HG03060 (cell line): ENCODE data around the gene EIF2S2.

ENCODE experiments used
- ATAC-seq: cut with Tn5 transposase; IDR thresholded peaks from one replicate; pipeline ENCODE4 v1.9.1; 2021; ENCODE audit warnings: low read depth, moderate number of reproducible peaks; ENCODE audit not compliant: unreplicated experiment

Gene EIF2S2

DNA sequence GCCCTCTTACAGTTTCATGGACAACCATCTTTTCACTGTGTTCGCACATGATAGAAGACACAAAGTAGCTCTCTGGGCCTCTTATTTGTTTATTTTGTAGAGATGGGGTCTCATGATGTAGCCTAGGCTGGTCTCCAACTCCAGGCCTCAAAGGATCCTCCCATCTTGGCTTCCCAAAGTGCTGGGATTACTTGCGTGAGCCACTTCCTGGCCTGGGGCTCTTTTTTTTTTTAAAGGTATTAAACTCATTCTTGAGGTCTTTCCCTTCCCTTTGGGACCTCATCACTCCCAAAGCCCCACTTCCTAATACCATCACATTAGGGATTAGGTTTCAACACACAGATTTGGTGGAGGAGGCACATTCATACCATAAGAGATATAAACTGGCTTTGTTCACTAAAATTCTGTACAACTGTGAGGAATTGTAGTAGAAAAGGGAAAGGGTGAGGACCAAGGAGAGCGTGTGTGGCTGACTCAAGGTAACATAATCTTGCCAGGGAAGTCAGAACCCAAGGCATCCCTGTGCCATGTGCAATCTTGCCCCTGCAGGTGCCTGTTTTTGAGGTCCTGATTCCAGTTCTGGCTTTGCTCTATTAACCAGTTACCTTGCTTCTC, 45.5 kb downstream of the EIF2S2 start:
- no peak for ATAC-seq

DNA sequence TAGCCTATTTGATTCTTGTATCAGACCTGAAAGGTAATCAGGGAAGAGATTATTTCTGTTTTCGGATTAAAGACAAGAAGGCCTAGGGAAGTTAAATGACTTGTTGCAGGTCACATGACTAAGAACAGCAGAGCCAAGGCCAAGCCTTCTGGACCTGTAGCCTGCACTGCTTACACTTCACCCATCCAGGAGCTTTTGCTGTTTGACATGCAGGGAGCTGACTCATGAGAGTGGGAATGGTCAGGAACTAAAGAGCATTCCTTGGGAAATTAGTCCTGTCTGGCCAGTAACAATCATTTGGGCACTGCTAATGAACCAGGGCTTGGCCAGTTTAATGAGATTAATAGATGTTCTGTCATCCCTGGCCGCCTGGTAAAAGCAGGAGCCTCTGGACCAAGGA, 46.8 kb downstream of the EIF2S2 start:
- no peak for ATAC-seq

DNA sequence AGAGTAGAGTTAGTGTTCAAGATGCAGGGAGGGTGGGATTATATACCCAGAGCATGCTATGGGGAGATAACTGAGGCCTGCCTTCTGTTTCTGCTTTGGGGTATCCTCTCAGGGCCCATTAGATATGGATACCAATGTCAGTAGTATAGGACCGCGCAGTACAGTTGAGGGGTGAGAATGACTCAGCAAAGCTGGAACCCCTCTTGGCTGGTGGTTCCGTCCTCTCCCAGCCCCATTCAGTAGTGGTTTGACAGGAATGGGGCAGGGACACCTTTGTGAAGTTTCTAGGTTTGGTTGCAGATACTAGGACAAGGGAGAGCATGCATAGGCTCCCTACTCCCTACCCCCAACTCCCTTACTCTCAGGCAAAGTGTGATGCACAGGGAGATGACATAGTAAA, 47.8 kb downstream of the EIF2S2 start:
- ATAC-seq, result no peak

DNA sequence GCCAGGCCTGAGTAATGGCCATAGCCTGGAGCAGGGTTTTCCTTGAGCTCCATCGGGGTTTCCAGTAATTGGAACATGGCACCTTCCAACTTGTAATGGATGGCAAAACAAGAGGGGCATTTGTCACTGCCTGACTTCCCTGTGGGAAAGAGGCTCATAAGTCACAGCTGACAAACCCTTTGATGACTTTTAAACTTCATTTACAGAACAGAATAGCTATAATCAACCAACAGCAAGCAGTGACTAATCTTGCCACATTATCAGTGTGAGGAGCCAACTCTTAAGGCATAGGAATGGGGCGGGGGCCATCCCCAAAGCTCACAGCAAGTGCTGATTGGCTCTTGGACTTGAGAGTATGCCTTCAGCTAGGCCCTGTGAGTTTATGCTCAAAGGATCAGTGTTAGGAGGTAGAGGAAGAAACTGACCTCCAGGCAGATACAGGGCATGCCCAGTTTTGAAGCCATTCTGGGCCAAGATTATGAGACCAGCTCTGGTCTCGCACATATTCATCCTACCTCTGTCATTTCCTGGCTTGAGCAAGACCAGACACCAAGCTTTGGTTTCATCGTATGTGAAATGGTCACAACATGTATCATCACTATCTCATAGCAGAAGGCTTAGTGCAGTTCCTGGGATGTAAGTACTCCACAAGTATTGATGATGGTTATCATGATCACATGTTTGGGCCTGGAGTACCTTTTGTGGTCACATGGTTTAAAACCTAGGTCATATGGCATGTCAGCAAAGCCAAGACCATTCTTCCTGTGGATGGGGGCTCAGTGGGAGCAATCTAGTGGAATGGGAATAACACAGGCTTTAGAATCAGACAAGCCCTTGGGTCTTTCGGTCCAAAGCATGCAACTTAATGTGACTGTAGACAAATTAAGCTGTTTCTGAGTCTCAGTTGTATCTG, 49.2 kb downstream of the EIF2S2 start:
- ATAC-seq, result no peak

DNA sequence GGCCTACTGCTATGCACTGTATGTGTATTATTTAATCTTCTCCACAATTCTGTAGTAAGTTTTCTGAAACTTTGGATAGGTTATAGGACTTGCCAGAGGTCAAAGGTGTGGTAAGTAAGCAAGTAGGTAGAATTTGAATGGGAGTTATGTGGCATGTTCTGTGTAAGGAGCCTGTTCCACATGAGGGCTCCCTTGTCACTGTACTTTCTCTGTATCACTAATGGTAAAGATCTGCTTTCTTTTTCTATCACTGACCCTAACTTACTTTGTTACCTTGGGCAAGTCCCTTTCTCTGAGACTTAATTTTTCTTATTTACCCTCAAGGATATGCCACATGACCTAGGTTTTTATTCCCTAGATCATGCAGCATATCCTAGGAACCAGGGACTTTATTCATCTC, 50.3 kb downstream of the EIF2S2 start:
- no peak for ATAC-seq

DNA sequence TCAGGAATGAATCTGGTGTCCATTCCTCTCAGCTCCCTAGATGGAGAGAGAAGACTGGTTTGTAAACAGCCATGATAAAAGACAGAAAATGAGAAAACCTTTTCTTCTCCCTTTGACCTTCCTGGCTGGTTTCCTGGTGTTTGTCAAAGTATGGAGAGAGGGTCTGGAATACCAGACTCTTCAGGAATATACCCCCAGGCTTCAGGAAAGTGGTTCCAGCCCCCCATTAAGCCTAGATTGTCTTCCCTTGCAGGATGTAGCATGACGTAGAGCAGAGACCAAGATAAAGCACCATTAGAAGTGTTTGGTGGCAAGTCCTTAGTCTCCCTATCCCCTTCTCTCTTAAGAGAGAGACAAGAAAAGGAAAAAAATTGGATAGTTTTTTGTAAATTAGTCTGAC, 51.1 kb downstream of the EIF2S2 start:
- no peak for ATAC-seq

DNA sequence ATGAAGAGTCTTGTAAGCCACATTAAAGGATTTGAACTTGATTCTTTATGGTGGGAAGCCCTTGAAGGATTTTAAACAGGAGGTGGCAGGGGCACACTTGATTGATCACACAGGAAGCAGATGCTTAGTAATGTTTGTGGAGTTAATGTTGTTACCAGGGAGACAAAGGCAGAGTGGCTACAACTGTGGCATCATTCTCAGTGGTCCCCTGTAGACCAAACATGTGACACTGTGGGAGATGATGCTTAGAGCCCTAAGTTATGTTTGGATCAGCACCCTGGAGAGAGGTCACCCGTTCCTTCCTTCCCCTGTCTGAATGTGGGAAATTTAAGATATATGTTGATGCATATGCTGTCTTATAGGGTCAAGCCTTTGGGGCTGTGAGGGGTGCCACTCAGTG, 53.2 kb downstream of the EIF2S2 start:
- no peak for ATAC-seq

DNA sequence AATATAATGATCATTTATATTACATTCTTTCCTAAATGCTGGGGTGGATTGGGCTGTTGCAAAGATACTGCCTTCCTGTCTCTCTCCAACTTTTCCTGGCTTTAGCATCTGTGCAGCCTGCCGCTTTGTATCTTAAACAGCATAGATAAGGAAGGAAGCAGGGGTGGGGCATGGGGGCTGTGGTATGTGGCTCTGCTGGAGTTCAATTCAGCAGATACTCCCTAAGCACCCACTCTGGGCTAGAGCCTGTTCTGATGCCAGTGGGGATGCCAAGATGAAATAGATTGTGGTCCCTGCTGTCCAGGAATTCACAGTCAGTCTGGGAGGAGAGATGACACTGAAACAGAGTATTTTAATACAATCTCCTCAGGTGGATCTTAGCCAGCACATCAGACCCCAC, 56.8 kb downstream of the EIF2S2 start:
- ATAC-seq, result no peak

DNA sequence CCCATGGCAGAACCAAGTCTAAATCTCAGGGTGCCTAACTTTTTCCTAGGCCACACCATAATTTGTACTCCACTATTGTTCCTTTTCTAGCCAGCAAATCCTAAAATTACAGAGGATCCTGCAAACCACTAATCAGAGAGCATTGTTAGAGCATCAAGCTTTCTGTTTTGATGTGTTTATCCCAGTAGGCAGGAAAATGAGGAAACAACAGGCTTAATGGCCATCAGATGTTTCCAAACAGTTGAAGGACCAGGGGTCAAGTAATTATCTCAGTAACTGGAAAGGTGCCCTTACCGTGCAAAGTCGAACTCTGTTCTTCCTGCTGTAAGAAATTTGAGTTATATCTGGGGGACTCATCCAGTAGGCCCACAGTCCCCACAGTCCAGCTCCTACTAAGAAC, 59.6 kb downstream of the EIF2S2 start:
- no peak for ATAC-seq

DNA sequence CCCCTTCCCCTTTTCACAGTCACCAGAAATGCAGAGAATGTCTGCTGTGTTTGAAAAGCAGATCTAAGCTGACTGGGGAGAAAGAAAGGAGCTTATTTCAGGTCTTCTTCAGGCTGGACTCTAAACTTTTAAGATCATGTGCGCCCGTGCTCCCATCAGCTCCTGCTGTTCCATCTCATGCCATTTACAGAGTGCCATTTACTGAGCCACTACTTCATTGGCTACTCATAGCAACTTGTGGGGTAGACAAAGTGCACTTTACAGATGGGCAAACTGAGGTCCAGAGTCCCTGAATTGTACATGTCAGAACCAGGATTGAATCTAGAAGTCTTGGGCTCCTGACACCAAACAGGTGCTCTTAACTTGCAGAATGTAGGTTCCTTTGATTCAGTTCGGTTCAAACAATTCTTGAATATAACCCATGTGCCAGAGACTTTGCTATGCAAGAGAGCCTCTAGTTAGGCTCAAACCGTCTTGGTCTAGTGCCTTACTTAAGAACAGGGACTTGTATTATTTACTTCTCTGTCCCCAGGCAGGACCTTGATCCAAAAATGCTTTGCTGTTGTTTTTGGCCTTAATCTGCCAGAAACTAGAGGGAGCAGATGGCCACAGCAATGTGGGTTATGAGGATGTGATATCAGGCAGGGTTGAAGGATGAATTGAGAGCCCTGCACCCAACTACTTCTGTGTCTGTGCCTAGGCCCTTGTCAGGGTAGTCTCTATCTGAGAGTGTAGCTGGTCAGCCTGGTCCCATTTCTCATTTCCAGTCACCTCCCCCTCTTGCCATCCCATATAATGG, 61.9 kb downstream of the EIF2S2 start:
- no peak for ATAC-seq

DNA sequence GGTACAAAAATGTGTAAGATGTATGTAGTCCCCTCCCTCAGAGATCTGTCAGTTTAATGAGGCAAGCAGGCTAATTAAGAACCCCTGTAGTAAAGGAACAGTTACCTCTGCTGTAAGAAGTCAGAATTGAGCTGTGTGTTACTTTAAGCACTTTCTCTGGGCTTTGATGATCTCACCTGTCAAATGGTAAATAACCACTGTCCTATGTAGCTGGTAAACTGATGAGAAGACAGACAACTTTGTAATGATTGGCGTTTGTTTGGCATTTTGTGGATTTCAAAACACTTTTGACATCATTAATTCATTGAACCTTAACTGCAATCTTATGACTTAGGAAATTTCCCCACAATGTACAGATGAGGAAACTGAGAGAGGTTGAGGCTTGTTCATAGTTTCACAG, 62.7 kb downstream of the EIF2S2 start:
- ATAC-seq, result no peak

DNA sequence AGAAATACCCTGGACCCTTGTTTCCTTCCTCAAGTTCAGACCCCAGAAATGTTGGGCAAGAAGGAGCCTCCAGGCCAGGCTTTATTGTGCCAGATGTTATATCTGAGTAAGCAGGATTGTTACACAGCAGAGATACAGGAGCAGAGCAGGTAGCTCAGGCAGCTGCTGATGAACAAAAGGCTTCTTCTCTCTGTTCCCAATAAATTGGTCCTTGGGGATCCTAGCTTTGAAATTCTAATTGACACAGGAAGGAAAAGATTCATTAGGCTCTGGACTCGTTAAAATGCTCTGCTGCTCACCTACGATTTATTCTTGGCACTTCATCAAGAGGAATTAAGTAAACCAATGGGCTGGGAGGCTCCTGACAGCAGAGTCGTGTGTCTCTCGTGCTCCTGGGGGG, 64.1 kb downstream of the EIF2S2 start:
- ATAC-seq, result no peak

DNA sequence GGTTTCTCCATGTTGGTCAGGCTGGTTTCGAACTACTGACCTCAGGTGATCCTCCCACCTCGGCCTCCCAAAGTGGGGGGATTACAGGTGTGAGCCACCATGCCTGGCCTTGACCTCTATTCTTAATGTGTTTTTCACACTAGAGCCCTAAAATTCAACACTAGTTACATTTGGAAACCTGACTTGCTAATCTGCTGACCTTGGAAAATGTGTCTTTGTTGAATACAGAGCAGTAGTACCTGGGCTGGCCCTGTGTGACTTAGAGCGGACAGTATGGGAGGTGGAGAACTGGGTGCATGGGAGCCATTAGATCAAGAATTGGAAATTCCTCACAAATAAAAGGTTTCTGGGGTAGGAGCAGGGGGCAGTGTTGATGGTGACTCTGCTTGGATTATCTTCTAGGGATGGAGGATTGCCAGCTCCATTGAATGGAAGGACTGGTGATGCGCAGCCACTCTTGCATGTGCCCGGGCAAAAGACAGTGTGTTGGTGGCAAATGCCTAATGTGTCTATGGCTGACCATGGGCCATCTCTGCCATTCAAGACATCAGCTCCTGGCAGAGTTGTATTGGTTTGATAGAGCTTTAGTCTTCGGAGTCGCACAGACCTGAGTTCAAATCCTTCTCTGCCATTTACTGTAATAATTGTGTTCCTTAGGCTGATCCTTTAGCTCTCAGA, 64.9 kb downstream of the EIF2S2 start:
- no peak for ATAC-seq

DNA sequence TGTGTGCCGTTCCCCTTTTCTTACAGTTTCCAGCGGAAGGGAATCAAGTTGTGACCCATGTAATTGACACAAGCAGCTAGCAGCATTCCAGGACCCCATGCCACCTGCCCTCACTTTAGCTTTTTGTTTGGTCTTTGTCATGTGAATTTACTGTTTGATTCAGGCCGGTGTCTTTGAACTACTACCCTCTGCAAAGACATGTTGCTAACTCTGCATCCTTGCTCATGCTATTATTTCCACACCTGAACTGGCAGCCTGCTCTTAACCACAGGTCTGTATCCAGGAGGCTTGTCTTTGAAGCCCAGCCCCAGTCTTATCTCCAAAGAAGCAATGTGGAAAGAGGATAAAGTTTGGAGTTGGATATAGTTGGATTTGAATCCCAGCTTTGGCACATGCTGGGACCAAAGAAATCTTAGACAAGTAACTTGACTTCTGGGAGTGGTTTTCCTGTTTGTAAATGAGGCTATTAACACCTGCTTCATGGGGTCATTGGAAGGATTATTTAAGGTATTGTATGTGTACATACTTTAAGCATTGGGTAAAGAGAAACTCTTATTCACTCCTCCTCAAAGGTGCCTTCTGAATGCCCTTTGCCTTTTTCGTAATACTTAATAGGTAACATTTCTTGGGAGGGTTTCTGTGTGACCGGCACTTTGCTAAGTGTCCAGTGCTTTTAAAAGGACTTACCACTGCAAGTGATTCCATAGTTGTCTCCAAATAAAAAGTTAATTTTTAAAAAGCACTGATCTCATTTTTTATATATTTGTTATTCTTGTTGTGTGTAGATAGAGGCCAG, 65.9 kb downstream of the EIF2S2 start:
- ATAC-seq, result no peak

DNA sequence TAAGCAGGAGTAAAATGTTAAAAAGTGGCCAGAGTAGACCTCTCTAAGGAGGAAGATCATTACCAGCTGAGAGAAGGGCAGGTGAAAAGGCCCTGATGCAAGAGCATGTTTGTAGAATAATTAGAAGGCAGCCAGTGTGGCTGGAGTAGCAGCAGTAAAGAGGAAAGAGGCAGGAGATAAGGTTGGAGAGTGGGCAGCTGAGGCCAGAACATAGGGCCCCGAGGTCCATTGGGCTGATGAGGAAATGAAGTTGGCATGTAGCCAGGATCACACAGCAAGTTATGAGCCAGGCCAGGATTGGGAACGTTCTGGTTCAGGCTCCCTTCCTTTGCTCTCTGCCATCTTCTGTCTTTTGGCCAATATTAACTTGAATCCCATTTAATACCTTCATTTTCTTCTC, 66.7 kb downstream of the EIF2S2 start:
- no peak for ATAC-seq

DNA sequence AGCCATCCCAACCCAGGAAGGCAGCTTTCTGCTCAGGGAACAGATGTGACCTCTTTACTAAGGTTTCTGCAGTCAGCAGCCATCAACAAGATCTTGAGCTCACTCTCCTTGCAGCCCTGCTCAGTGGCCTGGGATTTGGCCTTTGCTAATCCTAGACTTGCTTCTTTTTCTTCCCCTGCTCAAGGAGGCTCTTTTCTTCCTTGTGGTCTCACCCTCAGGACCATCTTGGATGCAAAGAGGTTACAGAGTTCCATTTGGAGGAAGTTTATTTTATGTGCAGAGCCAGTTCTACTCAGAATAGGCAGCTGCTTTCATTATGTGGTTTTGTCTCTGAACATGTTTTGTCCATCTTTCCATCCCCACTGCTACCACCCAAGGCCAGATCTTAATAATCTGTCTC, 69.0 kb downstream of the EIF2S2 start:
- ATAC-seq, result no peak

DNA sequence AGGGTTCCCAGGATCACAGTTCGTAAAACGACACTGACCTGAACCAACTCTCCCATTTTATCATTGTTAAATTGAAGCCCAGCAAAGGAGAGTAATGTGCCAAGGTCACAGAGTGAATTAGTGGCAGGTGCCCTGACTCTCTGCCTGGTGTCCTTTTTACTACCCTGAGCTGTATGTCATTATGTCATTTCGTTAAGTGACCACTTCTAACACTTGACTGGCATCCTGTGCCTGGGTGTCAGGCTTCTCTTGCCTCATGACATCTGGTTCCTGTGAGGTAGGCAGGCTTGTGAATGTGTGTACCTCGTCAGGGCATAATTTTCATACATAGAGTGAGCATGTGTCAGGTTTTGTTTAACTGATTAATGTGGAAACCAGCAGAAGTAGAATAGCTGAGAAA, 69.8 kb downstream of the EIF2S2 start:
- no peak for ATAC-seq

DNA sequence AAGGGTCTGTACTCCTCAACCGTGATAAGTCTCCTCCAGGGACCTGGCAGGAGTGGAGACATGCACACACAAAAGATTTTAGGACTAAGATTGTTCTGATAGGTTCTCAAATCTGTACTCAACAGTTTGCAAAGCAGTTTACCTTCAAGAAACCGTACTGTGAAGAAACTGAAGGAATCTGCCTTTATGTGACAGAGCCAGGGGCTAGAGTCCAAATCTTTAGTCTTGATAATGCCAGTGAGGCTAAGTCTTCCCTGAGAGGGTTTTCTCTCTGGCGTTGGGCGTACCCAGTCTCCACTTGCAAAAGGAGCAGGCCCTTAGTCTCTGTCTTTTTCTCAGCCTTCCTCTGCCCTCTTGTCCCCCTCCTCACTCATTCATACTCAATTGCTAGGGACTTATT, 70.8 kb downstream of the EIF2S2 start:
- no peak for ATAC-seq

DNA sequence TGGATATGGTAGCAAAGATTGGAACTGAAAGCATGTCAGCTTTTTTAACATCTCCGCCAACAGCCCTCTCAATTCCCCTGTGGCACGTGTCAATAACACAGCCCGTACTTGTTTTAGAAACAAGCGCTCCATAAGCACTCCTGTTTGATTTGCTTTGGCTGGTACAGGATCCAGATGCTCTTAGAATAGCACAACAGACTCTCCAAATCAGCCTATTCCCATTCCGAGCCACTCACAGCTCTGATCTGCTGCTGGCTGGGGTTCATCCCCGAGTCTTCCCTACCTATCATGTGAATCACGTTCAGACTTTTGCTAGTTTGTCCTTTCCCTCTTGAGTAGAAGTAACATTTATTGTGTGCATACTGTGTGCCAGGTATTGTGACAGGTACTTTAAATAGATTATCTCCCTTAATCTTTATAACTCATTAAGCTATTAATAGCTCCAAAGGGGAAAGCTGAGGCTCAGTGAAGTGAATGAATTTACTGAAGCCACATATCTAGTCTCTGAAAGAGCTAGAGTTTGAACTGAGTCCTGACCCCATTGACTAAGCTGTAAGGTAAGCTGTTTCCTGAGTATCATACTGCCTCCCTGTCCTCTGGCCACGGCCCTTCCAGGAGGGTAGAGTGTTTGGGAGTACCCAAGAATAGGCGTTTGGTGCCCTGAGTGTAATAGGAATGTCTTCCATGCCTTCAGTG, 71.6 kb downstream of the EIF2S2 start:
- ATAC-seq, result no peak
